SHP77 treated with DMSO at 0.1 percent for 48 hours (cell line): Measurements from ENCODE around the gene TRRAP.
"Not testable (repeated sequence)": the region's sequence is repeated elsewhere in the genome, so short reads cannot be mapped to it uniquely, and the experiment has no call there.

Experiments used
- DNase-seq: peaks from one replicate; lab custom pipeline; 2025; lab: John Stamatoyannopoulos, UW

The TRRAP gene

DNA sequence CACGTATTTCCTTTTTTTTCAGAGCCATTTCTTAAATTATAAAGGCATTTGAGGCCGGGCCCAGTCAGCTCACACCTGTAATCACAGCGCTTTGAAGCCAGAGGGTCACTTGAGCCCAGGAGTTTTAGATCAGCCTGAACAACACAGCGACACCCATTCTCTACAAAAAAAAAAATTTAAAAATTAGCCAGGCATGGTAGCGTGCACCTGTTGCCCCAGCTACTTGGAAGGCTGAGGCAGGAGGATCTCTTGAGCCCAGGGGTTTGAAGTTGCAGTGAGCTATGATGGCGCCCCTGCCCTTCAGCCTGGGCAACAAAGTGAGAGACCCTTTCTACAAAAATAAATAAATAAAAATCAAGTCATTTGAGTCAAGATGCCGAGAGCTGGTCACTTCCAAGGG, 11.6 kb upstream of the TRRAP start:
- DNase-seq: no peak

- no peak for DNase-seq
Observed at GRCh38 chr7:98868450-98868849, 9.9 kb upstream of the TRRAP start.

GRCh38 chr7:98869027-98869596, 9.2 kb upstream of the TRRAP start:
- DNase-seq: no peak

GRCh38 chr7:98869597-98870120, 8.7 kb upstream of the TRRAP start, which contains the start of gene TMEM130:
TSS of gene TMEM130 (minus strand) at chr7:98870014. CDS start at chr7:98869861, 153 bp downstream.
- no peak for DNase-seq

DNA sequence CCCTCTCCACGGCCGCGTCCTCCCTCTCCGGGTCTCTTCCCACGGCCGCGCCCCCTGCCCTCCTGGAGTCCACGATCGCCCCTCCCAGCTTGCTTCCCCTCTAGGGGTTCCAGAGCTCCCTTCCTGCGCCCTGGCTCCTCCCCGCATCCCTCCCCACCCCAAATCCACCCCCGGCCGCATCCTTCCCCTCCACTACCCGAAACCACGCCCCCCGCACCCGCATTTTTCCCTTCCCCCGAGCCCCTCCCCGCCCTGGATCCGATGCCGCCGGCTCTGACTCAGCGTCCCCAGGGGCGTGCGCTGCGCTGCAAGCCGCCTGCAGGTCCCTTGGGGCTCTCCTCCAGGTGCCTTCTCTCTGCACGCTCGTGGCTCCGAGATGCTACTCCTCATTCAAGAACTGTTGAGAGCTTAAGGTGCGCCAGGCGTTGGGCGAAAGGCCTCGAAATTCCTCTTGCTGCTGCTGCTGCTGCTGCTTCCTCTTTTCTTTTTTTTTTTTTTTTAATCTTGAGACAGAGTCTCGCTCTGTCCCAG, 8.1 kb upstream of the TRRAP start:
- no peak for DNase-seq

DNA sequence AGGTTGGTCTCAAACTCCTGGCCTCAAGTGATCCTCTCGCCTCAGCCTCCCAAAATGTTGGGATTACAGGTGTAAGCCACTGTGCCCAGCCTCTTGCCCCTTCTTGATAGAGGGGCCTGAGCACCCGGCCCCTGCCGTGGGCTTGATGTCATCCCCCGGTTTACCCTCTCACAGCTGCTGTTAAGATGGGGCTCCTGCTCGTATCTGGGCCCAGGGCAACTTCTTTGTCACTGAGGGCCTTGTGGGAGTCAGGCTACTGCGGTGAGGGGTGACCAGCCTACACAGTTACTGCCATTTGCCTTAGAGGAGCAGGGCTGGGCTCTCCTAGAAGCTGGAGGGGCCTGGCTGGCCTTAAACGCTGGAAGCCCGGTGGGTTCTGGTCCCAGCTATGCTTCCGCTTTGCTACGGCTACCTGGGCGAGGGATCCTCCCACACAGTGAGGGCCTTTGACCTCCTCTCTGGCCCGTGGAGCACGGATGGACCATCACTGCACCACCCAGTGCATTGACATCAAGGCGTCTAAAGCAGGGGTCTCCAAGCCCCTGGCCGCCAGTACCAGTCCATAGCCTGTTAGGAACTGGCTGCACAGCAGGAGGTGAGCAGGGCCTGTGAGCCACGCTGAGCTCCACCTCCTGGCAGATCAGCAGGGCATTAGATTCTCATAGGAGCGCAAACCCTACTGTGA, 7.4 kb upstream of the TRRAP start:
- no peak for DNase-seq

DNA sequence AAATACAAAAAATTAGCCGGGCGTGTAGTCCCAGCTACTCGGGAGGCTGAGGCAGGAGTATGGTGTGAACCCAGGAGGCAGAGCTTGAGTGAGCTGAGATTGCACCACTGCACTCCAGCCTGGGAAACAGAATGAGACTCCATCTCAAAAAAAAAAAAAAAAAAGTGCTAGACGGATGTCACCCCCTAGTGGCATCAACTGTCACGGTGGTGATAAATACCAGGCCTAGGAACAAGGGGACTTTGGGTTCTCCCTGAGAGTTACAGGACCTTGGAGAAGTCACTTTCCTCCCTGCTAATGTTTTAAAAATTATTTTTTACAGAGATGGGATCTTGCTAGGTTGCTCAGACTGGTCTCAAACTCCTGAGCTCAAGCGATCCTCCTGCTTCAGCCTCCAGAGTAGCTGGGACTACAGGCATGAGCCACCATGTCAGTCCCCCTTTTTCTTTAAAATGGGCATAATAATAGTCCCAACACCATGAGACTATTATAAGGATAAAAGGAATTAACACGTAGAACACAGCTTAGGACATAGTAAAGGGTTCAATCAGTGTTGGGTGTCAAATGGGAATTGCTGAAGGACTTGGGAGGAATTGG, 5.9 kb upstream of the TRRAP start:
- DNase-seq: no peak

- DNase-seq: not testable (repeated sequence)
Observed at GRCh38 chr7:98873610-98874009, 4.7 kb upstream of the TRRAP start.

GRCh38 chr7:98874942-98875341, 3.4 kb upstream of the TRRAP start:
- no peak for DNase-seq

DNA sequence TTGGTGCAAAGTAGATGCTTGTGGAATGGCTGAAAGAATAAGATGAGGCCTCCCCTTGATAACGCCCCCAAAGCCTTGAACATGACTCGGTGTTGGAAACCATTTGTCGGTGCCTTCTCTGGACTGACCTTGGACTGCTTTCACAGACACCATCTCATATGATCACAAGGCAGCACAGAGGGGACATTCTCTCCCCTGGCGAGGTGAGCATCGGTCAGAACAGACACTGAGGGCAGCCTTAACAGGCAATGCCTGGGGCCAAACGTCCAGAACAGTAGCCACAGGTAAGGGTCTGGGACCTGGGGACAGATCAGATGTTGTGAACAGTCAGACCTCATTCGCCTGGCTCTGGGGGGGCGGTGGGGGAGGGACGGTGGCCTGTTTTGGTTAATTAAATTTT, 2.8 kb upstream of the TRRAP start:
- no peak for DNase-seq

- DNase-seq: no peak
Observed at GRCh38 chr7:98877146-98877545, 1.2 kb upstream of the TRRAP start.

DNA sequence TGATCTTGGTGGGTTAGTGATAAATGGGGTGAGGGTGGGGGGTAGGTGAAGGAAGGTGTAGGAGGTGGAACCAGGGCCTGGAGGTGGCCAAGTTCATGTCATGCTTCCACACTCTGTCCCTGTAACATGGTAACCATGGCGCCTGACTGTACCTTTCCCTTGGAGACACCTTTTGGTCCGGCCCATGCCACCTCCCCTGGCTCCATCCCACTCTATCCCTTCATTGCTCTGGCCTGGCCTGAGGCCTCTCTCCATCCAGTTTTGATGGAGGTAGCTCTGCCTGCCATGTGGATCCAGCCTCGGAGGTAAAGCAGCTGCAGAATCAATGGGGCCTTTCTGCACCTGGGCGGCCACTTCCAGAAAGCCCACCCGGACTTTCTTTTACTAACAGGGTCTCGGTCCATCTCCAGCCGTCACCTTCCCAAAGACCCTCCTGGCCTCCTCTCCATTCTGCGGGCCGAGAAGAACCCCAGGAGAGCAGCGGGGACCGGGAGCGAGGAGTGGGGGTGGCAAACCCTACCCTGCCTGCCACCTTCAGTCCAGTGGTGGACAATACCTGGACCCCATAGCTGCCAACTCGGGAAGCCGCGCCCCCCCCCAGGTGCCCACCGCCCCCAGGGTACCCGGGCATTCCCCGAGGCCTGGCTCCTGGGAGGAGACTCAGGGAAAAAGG, 504 bp upstream of the TRRAP start:
- no peak for DNase-seq

- peak; percentile 11 for DNase-seq
Observed at GRCh38 chr7:98879198-98879978, 1.1 kb downstream of the TRRAP start.

DNA sequence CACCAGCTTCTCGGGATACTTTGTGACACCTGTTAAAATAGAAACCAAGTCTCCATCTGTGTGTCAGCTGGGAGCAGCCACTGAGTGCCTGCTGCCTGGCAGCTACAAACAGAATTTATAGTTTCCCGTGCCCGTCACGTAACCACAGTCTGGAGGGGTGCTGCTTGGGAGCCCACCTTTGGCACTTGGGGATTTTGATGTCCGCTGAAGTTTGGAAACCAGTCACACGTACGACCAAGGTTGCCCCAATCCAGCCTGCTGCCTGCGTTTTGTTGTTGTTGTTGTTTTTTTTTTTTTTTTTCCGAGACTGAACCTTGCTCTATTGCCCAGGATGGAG, 1.6 kb downstream of the TRRAP start:
- no peak for DNase-seq

DNA sequence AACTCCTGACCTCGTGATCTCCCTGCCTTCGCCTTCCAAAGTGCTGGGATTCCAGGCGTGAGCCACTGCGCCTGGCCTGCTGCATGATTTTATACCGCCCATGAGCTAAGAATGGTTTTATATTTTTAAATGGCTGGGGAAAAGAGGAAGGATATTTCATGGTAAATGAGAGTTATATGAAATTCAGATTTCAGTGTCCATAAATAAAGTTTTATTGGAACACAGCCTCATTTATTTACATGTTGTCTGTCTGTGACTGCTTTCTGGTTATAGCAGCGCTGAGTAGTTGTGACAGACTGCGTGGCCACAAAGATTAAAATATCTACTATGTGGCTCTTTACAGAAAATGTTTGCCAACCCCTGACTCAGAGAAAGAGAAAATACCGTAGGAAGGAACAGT, 2.2 kb downstream of the TRRAP start:
- DNase-seq: no peak

DNA sequence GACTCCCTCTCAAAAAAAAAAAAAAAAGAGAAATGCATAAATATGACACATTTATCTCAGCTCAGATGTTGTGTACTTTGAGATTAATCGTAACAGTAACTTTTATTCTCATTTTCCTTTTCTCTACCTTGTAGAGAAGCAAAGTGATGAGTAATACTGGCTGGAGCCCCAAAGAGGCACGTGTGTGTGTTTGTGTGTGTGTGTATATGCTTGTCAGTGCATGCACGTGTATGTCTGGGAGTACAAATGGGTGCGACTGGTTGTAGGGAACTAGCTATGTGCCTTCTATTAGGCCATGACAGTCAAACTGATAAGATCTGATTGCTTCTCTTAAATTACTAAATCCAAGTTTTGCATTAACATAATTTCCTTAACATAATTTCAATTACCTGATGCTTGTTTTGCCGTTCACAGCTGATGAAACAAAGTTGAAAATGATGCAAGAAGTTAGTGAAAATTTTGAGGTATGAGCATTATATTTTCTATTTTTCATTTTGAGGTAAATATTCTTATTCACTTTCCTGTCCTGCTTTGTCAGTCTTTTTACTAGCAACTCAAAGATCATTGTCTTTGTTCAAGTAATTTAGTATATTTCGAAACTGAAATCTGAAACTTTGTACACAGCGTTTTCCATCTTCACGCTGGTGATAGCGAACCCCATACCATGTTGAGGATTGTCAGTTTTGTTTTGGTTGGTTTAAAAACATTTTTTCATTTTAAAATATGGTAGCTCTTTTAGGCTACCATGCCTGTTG, 3.4 kb downstream of the TRRAP start:
- no peak for DNase-seq

- no peak for DNase-seq
Observed at GRCh38 chr7:98884416-98884815, 6.1 kb downstream of the TRRAP start.

DNA sequence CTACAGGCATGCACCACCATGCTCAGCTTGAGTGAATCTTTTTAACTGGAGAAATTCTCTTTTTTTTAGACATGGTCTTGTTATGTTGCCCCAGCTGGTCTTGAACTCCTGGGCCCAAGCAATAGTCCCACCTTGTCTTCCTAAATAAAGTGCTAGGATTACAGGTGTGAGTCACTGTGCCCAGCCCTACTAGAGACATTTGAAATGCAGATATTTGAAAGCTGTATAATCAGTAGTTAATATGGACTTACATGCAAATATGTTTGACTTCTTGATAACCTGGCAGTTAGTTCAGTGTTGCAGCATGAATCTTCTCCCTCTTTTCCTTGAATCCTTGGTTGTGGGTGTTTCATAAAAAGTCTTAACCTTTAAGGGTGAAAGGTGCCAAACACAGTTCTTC, 8.7 kb downstream of the TRRAP start:
- no peak for DNase-seq

DNA sequence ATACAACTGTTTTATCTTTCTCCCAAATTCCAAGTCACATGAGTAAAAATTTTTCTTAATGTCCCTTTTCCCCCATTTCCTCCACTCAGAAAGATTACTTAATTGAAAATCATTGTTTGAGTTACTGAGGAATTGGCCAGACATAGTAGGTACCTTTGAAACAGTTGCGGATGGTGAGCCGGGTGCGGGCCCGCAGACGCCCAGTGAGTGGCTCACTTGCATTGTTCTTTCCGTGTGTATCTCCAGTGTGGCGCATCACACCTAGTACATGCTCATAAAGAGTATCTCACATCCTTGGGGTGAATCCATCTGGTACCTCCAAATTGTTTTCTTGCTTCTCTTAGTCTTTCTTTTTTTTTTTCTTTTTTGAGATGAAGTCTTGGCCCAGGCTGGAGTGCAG, 14.3 kb downstream of the TRRAP start:
- no peak for DNase-seq

DNA sequence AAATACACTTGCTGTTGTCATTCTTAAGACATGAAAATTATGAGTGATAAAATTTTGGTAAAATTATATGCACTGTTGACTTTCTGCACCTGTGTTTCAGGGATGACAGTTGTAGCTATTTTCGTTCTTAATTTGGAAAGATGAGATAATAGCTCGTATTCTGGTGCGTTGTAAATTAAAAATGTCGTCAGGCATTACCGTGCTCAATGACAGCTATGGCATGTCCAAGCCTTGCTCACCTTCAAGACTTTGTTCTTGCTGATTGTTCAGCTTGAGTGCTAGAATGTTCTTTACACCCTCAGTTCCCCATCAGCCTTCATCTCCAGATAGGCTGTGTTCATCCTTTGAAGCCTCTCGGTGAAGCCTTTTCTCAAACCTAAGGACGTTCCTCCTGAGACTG, 21.5 kb downstream of the TRRAP start:
- DNase-seq: no peak

DNA sequence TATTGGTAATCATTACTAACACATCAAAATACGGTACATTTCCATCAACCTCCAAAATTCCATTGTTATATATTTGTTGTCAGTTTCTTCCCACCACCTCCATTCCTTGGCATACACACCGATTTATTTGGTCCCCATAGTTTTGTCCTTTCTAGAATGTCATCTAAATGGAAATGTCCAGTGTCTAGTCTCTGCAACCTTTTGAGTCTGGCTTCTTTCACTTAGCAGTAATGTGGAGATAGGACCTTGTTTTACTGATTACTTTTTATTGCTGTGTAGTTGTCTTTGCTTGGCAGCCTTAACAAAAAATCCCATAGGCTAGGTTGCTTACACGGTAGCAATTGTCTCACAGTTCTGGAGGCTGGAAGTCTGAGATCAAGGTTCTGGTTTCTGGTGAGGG, 22.5 kb downstream of the TRRAP start:
- DNase-seq: no peak
